Measurements from ENCODE around the gene GNAL. TPM values are rescaled to one million over a fixed set of nuclear protein-coding genes. Genes with fewer than 3 reads are reported as not detected.

Gene GNAL
- total RNA-seq, 1 donor from 2014 or later, result 26.8 TPM

DNA sequence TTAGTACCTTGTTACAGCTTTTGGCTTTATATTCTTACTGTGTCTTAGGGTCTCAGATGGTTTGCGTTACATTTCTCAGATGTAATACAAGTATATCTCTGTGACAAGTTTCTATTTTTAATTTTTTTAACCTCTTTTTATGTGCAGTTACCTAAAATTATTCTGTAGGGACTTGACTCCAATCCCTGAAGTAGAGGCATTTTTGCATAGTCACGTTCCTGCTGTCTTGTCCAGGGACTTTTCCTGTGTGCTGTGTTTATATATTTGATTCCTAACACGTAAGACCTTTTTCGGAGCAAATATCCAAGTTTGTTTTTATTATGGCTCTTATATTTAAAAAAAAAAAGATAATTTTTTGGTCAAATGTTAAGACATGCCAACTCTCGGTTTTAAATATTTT is 91.0 kb downstream of the GNAL start:
- H3K4me3 ChIP-seq, result no peak overlapping the region
- no peaks in the 10 kb centered on the region for H3K27me3 ChIP-seq
- H3K27me3 Mint-ChIP-seq (ENCODE audit: insufficient read depth, low read depth), result no peaks in the 10 kb centered on the region
- H3K27ac ChIP-seq, result no peak overlapping the region
- peaks cover 22% of the 10 kb centered on the region for H3K4me1 Mint-ChIP-seq
- no peaks in the 10 kb centered on the region for H4K20me1 ChIP-seq (ENCODE audit: low read depth)
- TF ChIP-seq EZH2 (IDR thresholded peaks at IDR 0.05) (no peak), EZH2phosphoT487 (IDR thresholded peaks at IDR 0.05) (no peak)
- TF ChIP-seq, protein P1, sequence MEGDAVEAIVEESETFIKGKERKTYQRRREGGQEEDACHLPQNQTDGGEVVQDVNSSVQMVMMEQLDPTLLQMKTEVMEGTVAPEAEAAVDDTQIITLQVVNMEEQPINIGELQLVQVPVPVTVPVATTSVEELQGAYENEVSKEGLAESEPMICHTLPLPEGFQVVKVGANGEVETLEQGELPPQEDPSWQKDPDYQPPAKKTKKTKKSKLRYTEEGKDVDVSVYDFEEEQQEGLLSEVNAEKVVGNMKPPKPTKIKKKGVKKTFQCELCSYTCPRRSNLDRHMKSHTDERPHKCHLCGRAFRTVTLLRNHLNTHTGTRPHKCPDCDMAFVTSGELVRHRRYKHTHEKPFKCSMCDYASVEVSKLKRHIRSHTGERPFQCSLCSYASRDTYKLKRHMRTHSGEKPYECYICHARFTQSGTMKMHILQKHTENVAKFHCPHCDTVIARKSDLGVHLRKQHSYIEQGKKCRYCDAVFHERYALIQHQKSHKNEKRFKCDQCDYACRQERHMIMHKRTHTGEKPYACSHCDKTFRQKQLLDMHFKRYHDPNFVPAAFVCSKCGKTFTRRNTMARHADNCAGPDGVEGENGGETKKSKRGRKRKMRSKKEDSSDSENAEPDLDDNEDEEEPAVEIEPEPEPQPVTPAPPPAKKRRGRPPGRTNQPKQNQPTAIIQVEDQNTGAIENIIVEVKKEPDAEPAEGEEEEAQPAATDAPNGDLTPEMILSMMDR (IDR thresholded peaks at IDR 0.05), result no peak
- no peak overlapping the region for H2AFZ ChIP-seq (replicated peaks)
- no peaks in the 10 kb centered on the region for H3K9me3 ChIP-seq (ENCODE audit: low read depth)
- no peak overlapping the region for H3K9ac ChIP-seq
- H3F3A ChIP-seq (ENCODE audit: low read depth), result peaks cover 3% of the 10 kb centered on the region
- peaks cover 16% of the 10 kb centered on the region for H3K4me1 ChIP-seq
- H3K4me2 ChIP-seq, result no peak overlapping the region
- no peak overlapping the region for H3K27ac Mint-ChIP-seq
- DNase-seq (ENCODE audit: low spot score), result no peak
- H3K36me3 Mint-ChIP-seq, result peaks cover 2% of the 10 kb centered on the region
- H3K36me3 ChIP-seq, result no peaks in the 10 kb centered on the region
- no peaks in the 10 kb centered on the region for H3K9me3 Mint-ChIP-seq
- no peak overlapping the region for H3K4me3 Mint-ChIP-seq
- H3K79me2 ChIP-seq (ENCODE audit: low read depth), result no peaks in the 10 kb centered on the region

DNA sequence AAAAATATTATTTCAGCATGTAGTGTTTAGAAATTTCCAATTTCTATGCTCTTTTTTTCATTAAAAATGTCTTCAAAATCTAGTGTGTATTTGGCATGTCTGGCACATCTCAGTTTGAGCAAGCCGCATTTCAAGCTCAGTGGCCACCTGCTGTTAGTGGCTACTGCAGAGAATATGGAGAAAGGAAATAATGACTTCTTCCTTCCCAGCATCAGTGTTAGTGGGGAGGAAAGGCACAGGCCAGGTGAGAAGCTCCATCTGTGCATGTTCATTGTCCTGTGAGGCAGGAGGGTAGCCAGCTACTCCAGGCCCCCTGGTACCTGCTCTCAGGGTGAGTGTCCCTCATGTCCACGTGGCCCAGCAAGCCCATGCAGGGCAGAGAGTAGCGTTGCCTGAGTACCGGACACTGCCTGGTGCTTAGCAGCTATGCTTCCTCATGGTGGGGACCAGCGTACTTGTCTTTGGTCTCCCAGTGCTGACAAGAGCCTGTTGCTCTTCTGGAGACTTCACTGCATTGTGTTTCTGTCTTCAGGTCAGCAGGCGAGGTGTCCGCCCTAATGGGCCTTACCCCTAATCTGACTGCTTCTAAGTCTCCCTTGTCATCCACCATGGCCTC is 94.8 kb downstream of the GNAL start:
- H3K4me2 ChIP-seq, result no peak overlapping the region
- no peak for DNase-seq (ENCODE audit: low spot score)
- no peaks in the 10 kb centered on the region for H3K9me3 Mint-ChIP-seq
- no peak overlapping the region for H2AFZ ChIP-seq (replicated peaks)
- no peak overlapping the region for H3K4me3 Mint-ChIP-seq
- no peaks in the 10 kb centered on the region for H4K20me1 ChIP-seq (ENCODE audit: low read depth)
- H3K36me3 ChIP-seq, result no peaks in the 10 kb centered on the region
- H3K27me3 ChIP-seq, result no peaks in the 10 kb centered on the region
- H3F3A ChIP-seq (ENCODE audit: low read depth), result peaks cover 8% of the 10 kb centered on the region
- H3K9me3 ChIP-seq (ENCODE audit: low read depth), result no peaks in the 10 kb centered on the region
- no peak overlapping the region for H3K4me3 ChIP-seq
- H3K27ac Mint-ChIP-seq, result peak overlapping the region; percentile 25
- TF ChIP-seq EZH2 (IDR thresholded peaks at IDR 0.05), result no peak
- H3K79me2 ChIP-seq (ENCODE audit: low read depth), result no peaks in the 10 kb centered on the region
- H3K4me1 ChIP-seq, result peaks cover 32% of the 10 kb centered on the region
- peaks cover 51% of the 10 kb centered on the region for H3K4me1 Mint-ChIP-seq
- no peaks in the 10 kb centered on the region for H3K36me3 Mint-ChIP-seq
- H3K9ac ChIP-seq, result no peak overlapping the region
- no peaks in the 10 kb centered on the region for H3K27me3 Mint-ChIP-seq (ENCODE audit: insufficient read depth, low read depth)
- no peak overlapping the region for H3K27ac ChIP-seq

DNA sequence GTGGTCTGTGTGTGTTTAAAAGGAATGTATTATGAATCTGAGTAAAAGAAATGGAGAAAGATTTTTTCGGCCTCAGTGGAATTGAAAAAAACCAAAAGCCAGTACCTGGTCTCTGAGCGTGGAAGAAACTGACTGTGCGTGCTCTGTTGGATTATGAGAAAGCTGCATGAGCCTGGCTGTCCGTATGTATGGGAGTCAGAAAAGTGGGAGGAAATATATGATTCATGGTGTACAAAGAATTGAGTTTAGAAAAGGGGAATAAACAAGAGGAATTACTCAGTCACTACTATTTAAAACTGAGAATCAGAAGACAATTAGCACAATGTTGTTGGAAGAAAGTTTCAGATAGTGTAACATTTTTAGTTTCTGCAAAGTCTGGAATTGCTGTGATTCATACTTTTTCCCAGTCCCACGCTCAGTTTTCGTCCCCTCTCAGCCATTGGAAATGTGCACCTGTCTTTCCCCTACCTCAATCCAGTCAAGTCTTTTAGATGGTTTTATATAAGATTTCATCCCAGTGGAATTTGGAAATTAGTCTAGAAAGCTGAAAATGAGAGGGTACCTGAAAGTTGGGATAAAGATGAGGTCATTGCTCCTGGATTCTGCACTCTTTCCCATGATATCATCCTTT is 95.7 kb downstream of the GNAL start:
- Mint-ChIP-seq H3K36me3 (no peaks in the 10 kb centered on the region), H3K4me3 (peak overlapping the region; percentile 1), H3K4me1 (peaks cover 61% of the 10 kb centered on the region), H3K27me3 (ENCODE audit: insufficient read depth, low read depth) (no peaks in the 10 kb centered on the region), H3K9me3 (no peaks in the 10 kb centered on the region), H3K27ac (peak overlapping the region; percentile 98)
- no peaks in the 10 kb centered on the region for H3K79me2 ChIP-seq (ENCODE audit: low read depth)
- H3K4me2 ChIP-seq, result peak overlapping the region; percentile 73
- no peak for DNase-seq (ENCODE audit: low spot score)
- no peak overlapping the region for H3K4me3 ChIP-seq
- no peak overlapping the region for H3K27ac ChIP-seq
- peaks cover 18% of the 10 kb centered on the region for H3F3A ChIP-seq (ENCODE audit: low read depth)
- no peaks in the 10 kb centered on the region for H3K36me3 ChIP-seq
- no peaks in the 10 kb centered on the region for H3K9me3 ChIP-seq (ENCODE audit: low read depth)
- H4K20me1 ChIP-seq (ENCODE audit: low read depth), result no peaks in the 10 kb centered on the region
- H3K9ac ChIP-seq, result no peak overlapping the region
- TF ChIP-seq EZH2phosphoT487 (IDR thresholded peaks at IDR 0.05) (no peak), EZH2 (IDR thresholded peaks at IDR 0.05) (no peak)
- TF ChIP-seq, protein P1 (IDR thresholded peaks at IDR 0.05), result no peak
- H2AFZ ChIP-seq (replicated peaks), result peak overlapping the region; percentile 76
- no peaks in the 10 kb centered on the region for H3K27me3 ChIP-seq
- H3K4me1 ChIP-seq, result peaks cover 41% of the 10 kb centered on the region

DNA sequence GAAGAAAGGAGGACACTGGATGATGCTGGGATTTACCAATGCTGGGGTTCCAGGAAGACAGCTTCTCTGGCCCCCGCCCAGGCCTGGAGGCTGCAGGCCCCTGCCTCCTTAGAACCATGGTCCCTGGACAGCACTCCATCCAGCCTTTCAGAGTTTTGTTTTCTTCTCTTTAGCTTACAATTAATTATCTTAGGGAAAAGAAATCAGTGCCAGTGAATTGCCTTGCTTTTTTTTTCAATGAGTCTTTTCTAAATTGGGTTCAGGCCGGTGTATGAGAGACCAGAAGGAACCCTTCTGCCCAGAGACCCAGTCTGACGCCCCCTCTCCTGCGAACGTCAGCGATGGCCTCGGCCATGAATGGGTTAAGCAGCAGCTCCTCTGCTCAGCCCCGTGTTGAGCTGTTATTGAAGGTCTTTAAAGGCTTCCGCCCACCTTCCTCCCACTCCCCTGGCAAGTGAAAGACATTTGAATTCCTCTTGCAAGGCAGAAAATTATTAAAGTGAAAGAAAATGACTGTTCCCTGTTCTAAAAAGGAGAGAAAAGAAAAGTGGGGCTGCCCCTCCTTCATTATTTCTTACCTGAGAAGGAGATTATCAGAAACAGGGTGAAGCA is 96.5 kb downstream of the GNAL start:
- Histone ChIP-seq H4K20me1 (ENCODE audit: low read depth) (no peaks in the 10 kb centered on the region), H3K4me3 (peak overlapping the region; percentile 19), H3K9ac (no peak overlapping the region), H3K79me2 (ENCODE audit: low read depth) (no peaks in the 10 kb centered on the region), H3K4me2 (peak overlapping the region; percentile 73), H3K4me1 (peaks cover 48% of the 10 kb centered on the region), H3K36me3 (no peaks in the 10 kb centered on the region), H3K27me3 (no peaks in the 10 kb centered on the region), H3F3A (ENCODE audit: low read depth) (peaks cover 24% of the 10 kb centered on the region), H2AFZ (replicated peaks) (peak overlapping the region; percentile 76), H3K9me3 (ENCODE audit: low read depth) (no peaks in the 10 kb centered on the region), H3K27ac (no peak overlapping the region)
- peak; percentile 54 for DNase-seq (ENCODE audit: low spot score)
- Mint-ChIP-seq H3K4me3 (peak overlapping the region; percentile 68), H3K27ac (peak overlapping the region; percentile 98), H3K27me3 (ENCODE audit: insufficient read depth, low read depth) (no peaks in the 10 kb centered on the region), H3K9me3 (no peaks in the 10 kb centered on the region), H3K36me3 (no peaks in the 10 kb centered on the region), H3K4me1 (peaks cover 67% of the 10 kb centered on the region)
- no peak for TF ChIP-seq EZH2phosphoT487 (IDR thresholded peaks at IDR 0.05)
- no peak for TF ChIP-seq EZH2 (IDR thresholded peaks at IDR 0.05)
- TF ChIP-seq, protein P1 (IDR thresholded peaks at IDR 0.05), result no peak

Data from neural progenitor cell (in vitro differentiated cells).